Adipocyte (in vitro differentiated cells): ENCODE measurements around the gene SLC5A6.
A peak's percentile ranks its signal among the peaks of the same experiment; 100 is the strongest.
"Not testable (repeated sequence)": the region's sequence is repeated elsewhere in the genome, so short reads cannot be mapped to it uniquely, and the experiment has no call there.

Experiments used
- DNase-seq: peaks from one replicate; pipeline ENCODE4 v3.0.0-alpha.2; 2015; ENCODE audit warnings: low read depth
- H3K27me3 ChIP-seq: replicated peaks from 2 replicates; pipeline ENCODE4 v1.7.0; 2013; ENCODE audit warnings: mild to moderate bottlenecking, low read length, moderate library complexity; ENCODE audit not compliant: control insufficient read depth, insufficient read depth
- H3K36me3 ChIP-seq: 2 replicates; pipeline ENCODE4 v1.7.0; 2013; ENCODE audit warnings: low read length, mild to moderate bottlenecking, moderate library complexity; ENCODE audit not compliant: control insufficient read depth, insufficient read depth, severe bottlenecking
- H3K4me1 ChIP-seq: 2 replicates; pipeline ENCODE4 v1.7.0; 2013; ENCODE audit warnings: mild to moderate bottlenecking, low read length, moderate library complexity; ENCODE audit not compliant: control insufficient read depth, insufficient read depth
- H3K4me3 ChIP-seq: 2 replicates; pipeline ENCODE4 v1.7.0; 2013; ENCODE audit warnings: mild to moderate bottlenecking, low read length, moderate library complexity
- H3K9ac ChIP-seq: 2 replicates; pipeline ENCODE4 v1.7.0; 2013; ENCODE audit warnings: mild to moderate bottlenecking, low read length, moderate library complexity
- H3K9me3 ChIP-seq: 2 replicates; pipeline ENCODE4 v1.7.0; 2013; ENCODE audit warnings: mild to moderate bottlenecking, low read length, moderate library complexity; ENCODE audit not compliant: control insufficient read depth

SLC5A6 gene

DNA sequence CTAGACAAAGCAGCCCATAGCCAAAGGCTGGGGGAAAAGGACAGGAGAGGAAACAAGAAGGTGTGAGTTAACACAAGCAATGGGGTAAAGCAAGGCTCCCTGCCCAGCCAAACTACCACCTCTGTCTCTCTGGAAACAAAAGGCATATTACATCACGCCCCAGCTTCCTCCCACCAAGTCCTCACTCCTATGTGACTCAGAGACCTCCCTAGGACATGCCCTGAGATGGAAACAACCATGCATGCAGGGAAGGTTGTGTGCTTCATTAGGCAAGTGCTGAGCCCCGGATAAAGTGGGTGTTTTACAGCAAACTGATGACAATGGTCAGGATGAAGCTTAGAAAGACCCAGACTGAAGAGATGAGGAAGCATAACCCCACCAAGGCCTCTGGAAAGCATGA, 9.2 kb downstream of the SLC5A6 start:
- no peak for DNase-seq
- no peaks in the 10 kb centered on the region for H3K9me3 ChIP-seq
- no peak overlapping the region for H3K9ac ChIP-seq
- H3K4me1 ChIP-seq = peaks cover 4% of the 10 kb centered on the region
- peaks cover 78% of the 10 kb centered on the region for H3K36me3 ChIP-seq
- no peak overlapping the region for H3K4me3 ChIP-seq
- H3K27me3 ChIP-seq = no peaks in the 10 kb centered on the region

DNA sequence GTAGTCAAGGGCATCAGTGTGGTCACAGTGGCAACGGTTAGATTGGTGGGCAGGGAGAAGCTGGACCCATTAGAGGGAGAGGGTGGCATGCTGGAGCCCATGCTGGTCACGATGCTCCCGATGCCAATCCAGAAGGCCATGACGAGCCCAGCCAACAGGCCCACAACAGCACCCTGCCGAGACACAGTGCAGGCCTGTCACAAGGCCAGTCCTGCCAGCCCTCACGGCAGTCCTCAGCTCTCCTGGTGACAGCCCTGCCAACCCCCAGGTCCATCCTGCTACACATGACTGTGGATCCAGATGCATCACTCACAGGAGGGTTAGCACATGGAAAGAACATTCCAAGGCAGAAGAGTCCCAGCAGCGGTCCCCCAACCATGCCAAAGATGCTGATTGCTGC, 10.4 kb downstream of the SLC5A6 start:
- Histone ChIP-seq H3K27me3 (no peaks in the 10 kb centered on the region), H3K9ac (no peak overlapping the region), H3K36me3 (peaks cover 66% of the 10 kb centered on the region), H3K4me3 (no peak overlapping the region), H3K4me1 (no peaks in the 10 kb centered on the region), H3K9me3 (no peaks in the 10 kb centered on the region)
- no peak for DNase-seq

DNA sequence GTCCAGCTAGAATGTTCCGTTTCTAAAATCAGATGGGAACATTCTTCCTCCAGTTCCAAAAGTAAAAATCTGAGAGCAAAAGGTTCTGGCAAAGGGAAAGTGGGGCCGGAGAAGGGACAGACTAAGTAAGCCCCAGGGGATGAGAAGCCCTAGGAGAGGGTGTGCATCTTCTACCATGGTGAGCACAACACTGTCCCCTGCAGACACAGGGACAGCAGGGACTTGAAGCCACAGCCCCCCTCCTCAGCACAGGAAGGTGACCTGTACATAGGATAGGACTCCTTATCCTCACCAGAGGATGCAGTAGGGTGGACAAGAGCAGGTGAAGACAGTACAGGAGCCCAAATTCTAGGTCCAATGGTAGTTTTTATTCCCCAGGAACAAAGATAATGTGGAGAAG, 12.8 kb downstream of the SLC5A6 start:
- Histone ChIP-seq H3K27me3 (no peaks in the 10 kb centered on the region), H3K9ac (no peak overlapping the region), H3K9me3 (no peaks in the 10 kb centered on the region), H3K36me3 (peaks cover 42% of the 10 kb centered on the region), H3K4me3 (no peak overlapping the region), H3K4me1 (no peaks in the 10 kb centered on the region)
- no peak for DNase-seq

DNA sequence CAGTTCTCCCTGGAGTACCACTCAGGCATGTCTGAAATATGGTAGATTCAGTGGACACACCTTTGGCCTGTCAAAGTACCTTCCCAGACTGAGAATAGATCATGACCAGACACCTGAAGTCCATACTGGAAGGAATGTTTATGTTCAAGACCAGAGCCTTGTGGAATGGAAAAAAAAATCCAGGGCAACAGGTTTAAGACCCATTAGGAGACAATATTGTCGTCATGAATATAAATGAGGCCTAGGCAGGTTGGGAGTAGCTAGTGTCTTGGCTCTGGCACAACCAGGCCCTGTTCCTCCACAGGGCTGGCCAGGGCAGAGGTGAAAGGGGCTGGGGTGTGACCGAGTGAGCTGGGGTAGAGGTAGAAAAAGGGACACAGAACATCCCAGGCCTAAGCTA, 13.4 kb downstream of the SLC5A6 start:
- H3K27me3 ChIP-seq = no peaks in the 10 kb centered on the region
- H3K36me3 ChIP-seq = peaks cover 36% of the 10 kb centered on the region
- no peaks in the 10 kb centered on the region for H3K9me3 ChIP-seq
- H3K4me3 ChIP-seq = no peak overlapping the region
- no peak overlapping the region for H3K9ac ChIP-seq
- H3K4me1 ChIP-seq = no peaks in the 10 kb centered on the region
- no peak for DNase-seq

DNA sequence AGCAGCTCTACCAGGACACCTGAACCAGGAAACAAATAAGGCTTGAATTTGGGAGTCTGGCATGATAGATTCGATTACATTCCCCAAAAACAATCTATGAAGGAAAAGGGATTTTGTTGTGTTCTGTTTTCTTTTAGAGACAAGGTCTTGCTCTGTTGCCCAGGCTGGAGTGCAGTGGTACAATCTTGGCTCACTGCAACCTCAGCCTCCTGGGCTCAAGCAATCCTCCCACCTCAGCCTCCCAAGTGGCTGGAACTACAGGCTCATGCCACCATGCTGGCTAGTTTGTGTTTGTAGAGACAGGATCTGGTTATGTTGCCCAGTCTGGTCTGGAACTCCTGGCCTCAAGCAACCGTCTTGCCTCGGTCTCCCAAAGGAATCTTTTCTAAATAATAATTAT, 14.0 kb downstream of the SLC5A6 start:
- H3K4me1 ChIP-seq, DNase-seq, H3K27me3 ChIP-seq: not testable (repeated sequence)

DNA sequence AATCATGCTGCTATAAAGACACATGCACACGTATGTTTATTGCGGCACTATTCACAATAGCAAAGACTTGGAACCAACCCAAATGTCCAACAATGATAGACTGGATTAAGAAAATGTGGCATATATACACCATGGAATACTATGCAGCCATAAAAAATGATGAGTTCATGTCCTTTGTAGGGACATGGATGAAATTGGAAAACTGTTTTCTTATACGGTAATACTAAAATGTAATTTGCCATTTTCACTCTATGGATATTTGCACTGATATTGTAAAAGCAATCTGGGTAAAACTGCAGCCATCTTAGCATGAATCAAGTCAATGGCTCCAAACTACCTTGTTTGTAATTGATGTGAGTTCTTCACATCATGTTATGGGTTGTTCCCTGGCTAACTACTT, 16.3 kb downstream of the SLC5A6 start:
- not testable (repeated sequence) for H3K9me3 ChIP-seq, H3K4me1 ChIP-seq, H3K9ac ChIP-seq, H3K4me3 ChIP-seq, H3K27me3 ChIP-seq, DNase-seq
- peaks cover 11% of the 10 kb centered on the region for H3K36me3 ChIP-seq

More for the DNA sequence above, 14.0 kb downstream of the SLC5A6 start:
- peaks cover 30% of the 10 kb centered on the region for H3K36me3 ChIP-seq
- not testable (repeated sequence) for H3K9ac ChIP-seq, H3K4me3 ChIP-seq, H3K9me3 ChIP-seq

DNA sequence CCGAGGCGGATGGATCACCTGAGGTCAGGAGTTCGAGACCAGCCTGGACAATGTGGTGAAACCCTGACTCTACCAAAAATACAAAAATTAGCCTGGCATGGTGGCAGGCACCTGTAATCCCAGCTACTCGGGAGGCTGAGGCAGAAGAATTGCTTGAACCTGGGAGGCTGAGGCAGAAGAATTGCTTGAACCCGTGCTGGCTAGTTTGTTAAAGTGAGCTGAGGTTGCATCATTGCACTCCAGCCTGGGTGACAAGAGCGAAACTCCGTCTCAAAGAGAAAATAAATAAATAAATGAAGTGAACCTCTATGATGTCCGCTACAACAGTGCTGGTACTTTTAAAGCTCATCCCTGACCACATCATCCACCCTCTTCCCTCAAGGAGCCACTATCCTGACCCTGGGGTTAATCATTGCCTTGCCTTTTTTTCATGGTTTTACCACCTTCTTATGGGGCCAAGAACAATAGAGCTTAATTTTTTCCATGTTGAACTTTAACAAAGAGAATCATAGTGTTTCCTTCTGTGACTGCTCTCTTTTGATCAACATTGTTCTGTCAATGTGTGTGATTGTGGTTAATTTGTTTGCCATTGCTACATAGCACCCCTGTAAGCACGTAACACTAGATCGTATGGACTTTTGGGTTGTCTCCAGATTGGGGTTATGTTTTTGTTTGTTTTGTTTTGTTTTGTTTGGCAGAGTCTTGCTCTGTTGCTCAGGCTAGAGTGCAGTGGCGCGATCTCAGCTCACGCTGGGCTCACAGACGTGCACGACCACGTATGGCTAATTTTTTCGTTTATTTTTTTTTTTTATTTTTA, 17.3 kb downstream of the SLC5A6 start:
- no peak overlapping the region for H3K9ac ChIP-seq
- peaks cover 7% of the 10 kb centered on the region for H3K4me1 ChIP-seq
- no peaks in the 10 kb centered on the region for H3K27me3 ChIP-seq
- H3K36me3 ChIP-seq = peaks cover 2% of the 10 kb centered on the region
- no peak for DNase-seq
- no peaks in the 10 kb centered on the region for H3K9me3 ChIP-seq
- H3K4me3 ChIP-seq = no peak overlapping the region

DNA sequence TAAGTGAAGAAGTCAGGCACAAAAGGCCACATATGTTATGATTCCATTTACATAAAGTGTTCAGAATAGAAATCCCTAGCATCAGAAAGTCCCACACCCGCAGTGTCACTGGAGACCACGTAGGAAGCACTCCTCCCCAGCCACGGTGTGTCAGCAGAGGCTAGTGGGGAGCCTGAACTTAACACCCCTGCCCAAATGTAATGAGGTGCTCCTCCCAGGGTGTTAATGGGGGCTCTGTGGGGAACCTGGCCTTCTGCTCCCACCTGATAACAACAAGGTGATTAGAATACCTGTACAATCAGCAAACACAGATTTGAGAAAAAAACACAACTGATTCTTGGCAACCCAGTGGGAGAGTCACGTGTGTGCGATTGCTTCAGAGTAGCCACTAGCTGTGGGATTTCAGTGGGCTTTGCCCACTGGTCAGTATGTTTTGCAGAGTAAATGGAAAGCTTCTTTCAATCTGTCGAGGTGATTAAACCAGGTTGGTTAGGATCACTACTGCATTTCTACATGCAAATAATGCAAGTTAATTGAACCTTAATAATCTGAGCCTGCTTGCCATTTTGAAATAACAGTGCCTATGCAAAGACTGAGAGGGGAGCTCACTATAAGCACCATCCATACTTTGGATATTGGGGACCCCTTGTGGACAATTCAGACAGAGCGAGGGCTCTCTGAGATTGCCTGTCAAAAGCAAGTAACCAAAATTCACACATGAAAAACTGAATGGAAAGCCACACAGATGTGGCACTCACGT, 20.8 kb downstream of the SLC5A6 start:
- H3K36me3 ChIP-seq = no peaks in the 10 kb centered on the region
- DNase-seq = peak; percentile 80
- H3K9ac ChIP-seq = peak overlapping the region; percentile 56
- no peaks in the 10 kb centered on the region for H3K27me3 ChIP-seq
- peaks cover 28% of the 10 kb centered on the region for H3K4me1 ChIP-seq
- no peak overlapping the region for H3K4me3 ChIP-seq
- H3K9me3 ChIP-seq = no peaks in the 10 kb centered on the region

DNA sequence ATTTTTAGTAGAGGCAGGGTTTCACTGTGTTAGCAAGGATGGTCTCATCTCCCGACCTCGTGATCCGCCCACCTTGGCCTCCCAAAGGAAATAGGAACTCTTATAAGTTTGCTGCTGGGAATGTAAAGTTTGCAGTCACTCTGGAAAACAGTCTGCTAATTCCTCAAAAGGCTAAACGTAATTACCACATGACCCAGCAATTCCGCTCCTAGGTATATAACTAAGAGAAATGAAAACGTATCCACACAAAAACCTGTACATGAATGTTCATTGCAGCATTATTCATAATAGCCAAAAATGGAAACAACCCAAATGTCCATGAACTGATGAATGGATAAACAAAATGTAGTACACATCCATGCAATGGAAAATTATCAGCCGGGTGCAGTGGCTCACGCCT, 22.1 kb downstream of the SLC5A6 start:
- DNase-seq = no peak
- Histone ChIP-seq H3K9me3 (no peaks in the 10 kb centered on the region), H3K36me3 (no peaks in the 10 kb centered on the region), H3K4me1 (peaks cover 40% of the 10 kb centered on the region), H3K9ac (no peak overlapping the region), H3K4me3 (no peak overlapping the region), H3K27me3 (no peaks in the 10 kb centered on the region)

DNA sequence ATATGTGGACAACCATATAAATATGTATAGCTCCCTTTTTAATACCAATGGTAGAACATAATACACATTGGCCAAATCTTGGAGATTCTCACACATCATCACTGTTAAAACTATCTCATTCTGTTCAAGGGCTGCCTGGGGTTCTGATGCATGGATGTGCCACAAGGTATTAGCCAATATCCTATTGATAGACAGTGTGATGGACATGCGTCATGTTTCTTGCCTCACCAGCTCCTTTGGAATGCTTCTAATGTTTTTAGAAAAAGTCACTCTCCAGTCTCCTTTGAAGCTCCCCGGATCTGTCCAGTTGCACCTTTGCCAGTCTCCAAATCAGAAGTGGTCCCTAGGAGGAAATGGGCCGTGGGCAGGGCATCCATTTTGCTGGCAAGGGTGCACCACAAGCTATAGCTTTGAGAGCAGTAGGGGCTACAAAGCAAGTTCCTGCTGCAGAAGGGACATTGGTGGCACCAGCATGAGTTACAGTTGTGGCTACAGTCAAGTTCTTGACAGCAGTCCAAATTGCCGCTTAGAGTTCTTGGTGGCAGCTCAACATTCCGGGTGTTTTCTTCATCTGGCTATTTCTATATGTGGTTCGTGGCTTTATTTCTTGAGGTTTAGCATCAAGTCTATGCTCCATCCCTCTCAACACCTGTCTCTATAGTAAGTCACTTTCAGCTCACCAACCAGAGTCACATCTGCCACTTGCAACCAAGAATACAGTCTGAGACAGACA, 25.3 kb downstream of the SLC5A6 start:
- Histone ChIP-seq H3K9ac (peak overlapping the region; percentile 87), H3K9me3 (no peaks in the 10 kb centered on the region), H3K4me1 (peaks cover 72% of the 10 kb centered on the region), H3K27me3 (no peaks in the 10 kb centered on the region), H3K4me3 (peak overlapping the region; percentile 0), H3K36me3 (no peaks in the 10 kb centered on the region)
- no peak for DNase-seq

DNA sequence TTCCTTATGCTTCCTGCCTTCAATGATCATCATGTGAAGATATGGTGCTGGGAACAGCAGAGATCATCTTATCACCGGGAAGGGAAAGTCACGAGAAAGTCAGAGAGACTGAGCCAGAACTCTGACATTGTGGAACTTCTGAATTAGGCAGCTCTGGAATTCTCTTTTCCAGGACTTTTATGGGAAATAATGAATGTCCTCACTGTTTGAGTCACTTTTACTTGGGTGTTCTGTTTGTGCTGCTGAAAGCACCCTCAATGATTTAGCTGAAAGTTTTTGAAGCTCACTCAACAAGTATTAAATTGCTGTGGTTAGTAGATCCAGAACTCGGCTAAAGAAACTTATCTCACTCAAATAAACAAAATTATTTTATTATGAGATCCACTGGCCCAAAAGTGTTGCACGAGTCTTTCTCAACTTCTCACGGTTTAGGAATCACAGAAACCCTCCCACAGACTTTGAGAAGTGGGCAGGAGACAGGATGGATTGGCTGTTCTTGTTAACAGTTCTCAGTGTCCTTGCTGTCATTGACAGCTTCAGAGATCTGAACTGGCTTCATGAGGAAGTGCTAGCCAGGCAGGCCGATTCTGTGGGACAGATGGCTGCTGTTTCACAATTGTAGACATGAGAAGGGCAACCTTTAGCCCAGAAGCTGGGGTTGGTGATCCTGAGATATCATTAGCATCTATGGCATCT, 26.6 kb downstream of the SLC5A6 start:
- Histone ChIP-seq H3K27me3 (no peaks in the 10 kb centered on the region), H3K9ac (peak overlapping the region; percentile 87), H3K36me3 (no peaks in the 10 kb centered on the region), H3K4me3 (peak overlapping the region; percentile 0), H3K9me3 (no peaks in the 10 kb centered on the region), H3K4me1 (peaks cover 78% of the 10 kb centered on the region)
- DNase-seq = peak; percentile 70
